ENCODE measurements around the gene METTL2A. TPM values are rescaled to one million over a fixed set of nuclear protein-coding genes. Genes with fewer than 3 reads are reported as not detected.
"Not testable (repeated sequence)": the region's sequence is repeated elsewhere in the genome, so short reads cannot be mapped to it uniquely, and the experiment has no call there.

The METTL2A gene
- polyA plus RNA-seq, 2 of the 4 experiments (the other 2 are of a cell fraction) = 23.5 to 38.2 TPM

- 95% methylated on average over 6 of the region's 6 CpGs for WGBS (ENCODE audit: missing lambda C conversion rate)
- POLR2A ChIA-PET; H3K4me2 ChIP-seq; FAIRE-seq; CTCF ChIA-PET; H3K27ac ChIP-seq; H3K9me3 ChIP-seq; DNase-seq (ENCODE audit: low read depth in 1 of 2, low spot score in 1 of 2); ATAC-seq; H3K4me1 ChIP-seq; H3K4me3 ChIP-seq: not testable (repeated sequence)
Observed at GRCh38 chr17:62441181-62441580, 17.5 kb downstream of the METTL2A start.

- H3K27ac ChIP-seq = no peak overlapping the region
- ATAC-seq (no peak), FAIRE-seq (no peak), DNase-seq (ENCODE audit: low read depth in 1 of 2, low spot score in 1 of 2) (no peak)
- H3K4me3 ChIP-seq = no peak overlapping the region
- POLR2A ChIA-PET = no interaction called here
- H3K4me2 ChIP-seq = no peak overlapping the region
- H3K4me1 ChIP-seq = no peaks in the 10 kb centered on the region
- 93% methylated on average over 4 of the region's 4 CpGs for whole genome bisulfite sequencing (ENCODE audit: missing lambda C conversion rate)
- CTCF ChIA-PET = interaction anchor here (0.7 to 1.1 kb wide), 2 partner anchors 21 to 40 kb away, joined by 3 to 4 read pairs; no protein-coding TSS in a partner anchor
- H3K9me3 ChIP-seq = no peaks in the 10 kb centered on the region
- no peak for TF ChIP-seq RCOR1 (IDR thresholded peaks at IDR 0.05; ENCODE audit: low read depth, low read length)
- no peak for TF ChIP-seq CHD4 (IDR thresholded peaks at IDR 0.05; ENCODE audit: borderline replicate concordance)
- TF ChIP-seq MAZ (IDR thresholded peaks at IDR 0.05; ENCODE audit: borderline replicate concordance, low read depth, low read length) = no peak
- no peak for TF ChIP-seq HEYL (CRISPR knock-in tag; IDR thresholded peaks at IDR 0.05)
- TF ChIP-seq NR3C1 (IDR thresholded peaks at IDR 0.05) = no peak
- no peak for TF ChIP-seq SMC3 (IDR thresholded peaks at IDR 0.05)
- TF ChIP-seq ESRRA (IDR thresholded peaks at IDR 0.05; ENCODE audit: borderline replicate concordance, low read length) = no peak
- no peak for TF ChIP-seq POLR2AphosphoS2 (conservative IDR thresholded peaks at IDR 0.05; ENCODE audit: low read length)
- TF ChIP-seq JUNB (IDR thresholded peaks at IDR 0.05) = no peak
- TF ChIP-seq TFCP2L1 (CRISPR knock-in tag; IDR thresholded peaks at IDR 0.05) = no peak
- TF ChIP-seq EHMT2 (IDR thresholded peaks at IDR 0.05; ENCODE audit: low read depth) = no peak
- TF ChIP-seq BCL3 (IDR thresholded peaks at IDR 0.05) = no peak
Observed at GRCh38 chr17:62444063-62444462, 20.4 kb downstream of the METTL2A start.

- CTCF ChIA-PET; H3K27ac ChIP-seq; POLR2A ChIA-PET; DNase-seq (ENCODE audit: low read depth in 1 of 2, low spot score in 1 of 2); H3K4me2 ChIP-seq; H3K9me3 ChIP-seq; ATAC-seq; FAIRE-seq; H3K4me1 ChIP-seq; H3K4me3 ChIP-seq: not testable (repeated sequence)
- 85% methylated on average over 4 of the region's 4 CpGs for WGBS (ENCODE audit: missing lambda C conversion rate)
Observed at GRCh38 chr17:62445791-62446190, 22.1 kb downstream of the METTL2A start.

- H3K4me3 ChIP-seq; DNase-seq (ENCODE audit: low read depth in 1 of 2, low spot score in 1 of 2); CTCF ChIA-PET; ATAC-seq; FAIRE-seq; POLR2A ChIA-PET; H3K4me1 ChIP-seq; H3K4me2 ChIP-seq; H3K27ac ChIP-seq; H3K9me3 ChIP-seq: not testable (repeated sequence)
- 78% methylated on average over 4 of the region's 4 CpGs for WGBS (ENCODE audit: missing lambda C conversion rate)
Observed at GRCh38 chr17:62452195-62452594, 28.5 kb downstream of the METTL2A start.

GRCh38 chr17:62453041-62453440, 29.3 kb downstream of the METTL2A start:
- H3K27ac ChIP-seq; DNase-seq (ENCODE audit: low read depth in 1 of 2, low spot score in 1 of 2); H3K4me2 ChIP-seq; H3K9me3 ChIP-seq; ATAC-seq; H3K4me1 ChIP-seq; POLR2A ChIA-PET; CTCF ChIA-PET; FAIRE-seq; H3K4me3 ChIP-seq: not testable (repeated sequence)
- WGBS (ENCODE audit: missing lambda C conversion rate) = 62% methylated on average over 5 of the region's 5 CpGs

- H3K4me2 ChIP-seq; H3K9me3 ChIP-seq; POLR2A ChIA-PET; H3K27ac ChIP-seq; CTCF ChIA-PET; FAIRE-seq; H3K4me1 ChIP-seq; H3K4me3 ChIP-seq; DNase-seq (ENCODE audit: low read depth in 1 of 2, low spot score in 1 of 2): not testable (repeated sequence)
- ATAC-seq = peak in 1 of 2 experiments; percentile 26; a peak in 1 of 6 replicates
- WGBS (ENCODE audit: missing lambda C conversion rate) = 74% methylated on average over 4 of the region's 4 CpGs
Observed at GRCh38 chr17:62453656-62454055, 30.0 kb downstream of the METTL2A start.

- FAIRE-seq; CTCF ChIA-PET; DNase-seq (ENCODE audit: low read depth in 1 of 2, low spot score in 1 of 2); H3K9me3 ChIP-seq; H3K27ac ChIP-seq; H3K4me1 ChIP-seq; H3K4me2 ChIP-seq; POLR2A ChIA-PET; H3K4me3 ChIP-seq; ATAC-seq: not testable (repeated sequence)
- WGBS (ENCODE audit: missing lambda C conversion rate) = 73% methylated on average over 3 of the region's 3 CpGs
Observed at GRCh38 chr17:62454111-62454510, 30.4 kb downstream of the METTL2A start.
